ENCODE measurements around the gene TEX19. TPM values are rescaled to one million over a fixed set of nuclear protein-coding genes. Genes with fewer than 3 reads are reported as not detected.
"Not testable (repeated sequence)": the region's sequence is repeated elsewhere in the genome, so short reads cannot be mapped to it uniquely, and the experiment has no call there.

The TEX19 gene
- total RNA-seq, 1 donor from 2014 or later, result not detected

DNA sequence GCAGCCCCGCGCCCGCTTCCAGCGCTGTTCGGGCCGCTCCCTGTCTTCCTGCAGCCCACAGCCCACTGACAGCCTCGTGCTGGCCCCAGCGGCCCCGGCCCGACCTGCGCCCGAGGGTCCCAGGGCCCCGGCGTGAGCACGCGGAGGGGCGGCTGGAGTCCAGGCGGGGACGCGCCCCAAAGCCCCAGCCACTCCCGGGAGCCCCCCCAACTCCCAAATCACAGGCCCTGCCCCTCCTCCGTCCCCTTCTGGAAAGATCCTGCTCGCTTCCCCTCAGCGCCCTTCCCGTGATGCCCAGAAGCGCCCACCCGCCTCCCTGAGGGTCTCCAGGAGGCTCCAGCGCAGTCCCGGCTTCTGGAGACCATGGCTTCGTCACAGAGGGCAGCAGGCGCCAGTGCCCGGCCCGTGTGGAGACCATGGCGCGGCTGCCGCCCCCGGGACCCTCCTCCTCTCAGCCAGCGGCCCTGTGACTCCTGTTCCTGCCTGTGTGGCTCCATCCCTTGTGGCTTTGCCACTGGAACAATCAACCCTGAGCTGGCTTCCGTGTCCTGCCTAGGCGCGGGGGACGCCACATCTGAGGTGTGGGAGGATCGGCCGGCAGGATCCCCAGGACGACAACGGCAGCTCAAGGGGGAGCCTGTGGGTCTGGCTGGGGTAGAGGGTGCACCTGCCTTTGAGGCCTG lies 16.5 kb downstream of the TEX19 start:
- DNase-seq (ENCODE audit: low spot score), result no peak

DNA sequence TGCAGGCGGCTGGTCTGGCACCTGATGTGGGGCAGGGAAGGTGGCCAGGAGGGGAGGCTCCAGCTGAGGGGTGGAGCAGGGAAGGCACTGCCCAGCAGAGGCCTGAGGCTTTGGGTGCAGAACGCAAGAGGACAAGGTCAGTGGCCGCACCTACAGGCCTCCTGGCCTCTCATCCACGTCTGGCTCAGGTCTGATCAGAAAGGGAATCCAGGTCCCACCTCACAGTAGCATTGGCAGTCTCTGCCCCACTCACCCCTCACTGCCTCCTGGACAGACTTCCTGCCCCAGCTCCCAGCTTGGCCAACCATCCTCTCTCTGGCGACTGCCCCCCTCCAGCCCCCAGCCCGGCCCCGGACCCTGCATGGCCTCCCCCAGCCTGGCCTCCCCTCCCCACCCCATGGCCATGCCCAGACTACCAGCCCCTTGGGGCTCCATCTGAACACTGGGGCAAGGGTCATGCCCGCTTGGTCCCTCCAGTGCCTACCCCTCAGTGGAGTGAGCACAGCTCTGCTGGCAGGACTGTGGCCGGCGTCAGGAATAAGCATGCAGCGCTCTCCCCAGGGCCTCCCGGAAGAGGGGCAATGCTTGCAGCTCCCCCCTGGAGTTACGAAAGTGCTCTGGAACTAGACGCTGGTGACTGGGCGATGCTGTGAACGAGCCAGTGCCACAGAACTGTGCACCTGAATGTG lies 17.1 kb downstream of the TEX19 start:
- no peak for DNase-seq (ENCODE audit: low spot score)

DNA sequence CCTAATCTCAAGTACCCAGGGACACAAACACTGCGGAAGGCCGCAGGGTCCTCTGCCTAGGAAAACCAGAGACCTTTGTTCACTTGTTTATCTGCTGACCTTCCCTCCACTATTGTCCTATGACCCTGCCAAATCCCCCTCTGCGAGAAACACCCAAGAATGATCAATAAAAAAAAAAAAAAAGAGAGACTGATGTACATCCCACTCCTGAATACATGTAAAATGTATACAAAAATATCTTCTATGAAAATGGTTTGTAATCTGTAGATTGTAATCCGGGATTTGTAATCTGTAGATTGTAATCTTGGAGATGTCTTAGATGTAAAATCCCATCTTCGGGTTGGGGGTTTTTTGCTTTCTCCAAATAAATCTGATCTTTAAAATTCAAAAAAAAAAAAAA lies 18.2 kb downstream of the TEX19 start:
- not testable (repeated sequence) for DNase-seq (ENCODE audit: low spot score)

DNA sequence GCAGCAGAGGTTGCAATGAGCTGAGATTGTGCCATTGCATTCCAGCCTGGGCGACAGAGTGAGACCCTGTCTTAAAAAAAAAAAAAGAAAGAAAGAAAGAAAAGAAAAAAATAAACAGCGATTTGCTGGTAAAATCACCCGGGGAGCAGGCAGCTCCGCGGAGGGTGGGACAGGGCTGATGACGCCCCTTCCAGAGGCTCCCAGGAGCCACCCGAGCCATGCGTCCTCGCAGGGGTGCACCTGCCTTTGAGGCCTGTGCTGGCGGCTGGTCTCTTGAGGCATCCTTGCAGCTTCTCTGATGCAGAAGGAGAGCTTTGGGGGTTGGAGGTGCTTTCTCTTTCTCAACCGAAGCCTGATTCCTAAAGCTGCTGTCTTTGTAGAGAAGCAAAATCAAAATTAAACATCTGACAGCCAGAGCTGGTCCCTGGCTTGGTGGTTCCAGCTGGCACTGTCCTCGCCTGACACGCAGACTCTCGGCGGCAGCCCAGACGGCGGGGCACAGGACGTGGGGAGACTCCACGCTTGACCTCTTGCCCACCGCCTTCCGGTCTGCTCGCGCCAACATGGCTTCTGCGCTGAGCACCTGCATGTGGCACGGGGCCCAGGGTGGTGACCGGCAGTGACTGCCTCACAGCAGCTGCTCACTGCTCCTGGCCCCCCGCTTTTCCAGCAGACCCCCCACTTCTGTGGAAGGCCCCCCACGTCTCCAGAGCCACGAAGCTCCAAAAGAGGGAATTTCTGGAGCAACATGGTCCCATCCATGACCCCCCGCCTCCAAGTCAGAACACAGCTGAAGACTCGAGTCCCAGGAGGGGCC lies 19.1 kb downstream of the TEX19 start:
- no peak for DNase-seq (ENCODE audit: low spot score)

DNA sequence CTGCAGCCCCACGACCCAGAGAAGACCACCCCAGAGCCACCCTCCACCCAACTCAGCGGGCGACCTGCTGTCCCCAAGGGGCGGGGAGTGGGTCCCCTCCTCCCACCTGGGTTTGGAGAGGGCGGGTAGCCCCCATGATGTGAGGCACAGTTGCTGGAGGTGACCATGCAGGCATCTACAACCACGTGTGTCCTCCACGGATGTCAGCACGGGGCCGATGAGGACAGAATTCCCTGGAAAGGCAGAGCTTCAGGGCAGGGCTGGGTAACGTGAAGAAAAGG lies 19.6 kb downstream of the TEX19 start:
- no peak for DNase-seq (ENCODE audit: low spot score)

DNA sequence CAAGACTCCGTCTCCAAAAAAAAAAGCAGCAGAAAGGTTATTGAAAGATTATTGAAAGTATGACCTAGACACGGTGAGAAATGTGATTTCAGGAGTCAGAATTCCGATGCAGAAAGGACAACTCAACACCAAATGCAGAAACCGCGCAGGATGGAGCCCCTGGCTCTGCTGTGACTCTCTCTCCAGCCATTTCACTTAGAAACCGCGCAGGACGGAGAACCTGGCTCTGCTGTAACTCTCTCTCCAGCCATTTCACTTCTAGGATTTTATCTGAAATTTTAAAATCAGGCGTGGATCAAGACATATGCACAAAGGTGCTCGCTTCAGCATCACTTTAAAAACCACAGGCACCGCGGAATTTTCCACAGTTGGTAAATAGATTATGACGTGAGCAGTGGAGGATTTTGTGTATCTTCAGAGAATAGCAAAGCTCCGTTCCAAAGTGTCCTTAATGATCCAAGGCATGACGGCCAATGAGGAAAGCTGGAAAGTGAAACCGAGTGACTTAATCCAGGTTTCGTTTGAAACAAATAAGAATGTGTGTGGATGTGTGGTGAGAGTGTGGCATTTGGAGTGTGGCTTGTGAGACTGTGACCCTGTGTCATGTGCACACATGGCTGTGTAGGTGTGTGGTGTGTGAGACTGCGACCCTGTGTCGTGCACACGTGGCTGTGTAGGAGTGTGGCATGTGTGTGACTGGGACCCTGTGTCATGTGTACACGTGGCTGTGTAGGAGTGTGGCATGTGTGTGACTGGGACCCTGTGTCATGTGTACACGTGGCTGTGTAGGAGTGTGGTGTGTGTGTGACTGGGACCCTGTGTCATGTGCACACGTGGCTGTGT lies 22.0 kb downstream of the TEX19 start:
- DNase-seq (ENCODE audit: low spot score), result no peak

DNA sequence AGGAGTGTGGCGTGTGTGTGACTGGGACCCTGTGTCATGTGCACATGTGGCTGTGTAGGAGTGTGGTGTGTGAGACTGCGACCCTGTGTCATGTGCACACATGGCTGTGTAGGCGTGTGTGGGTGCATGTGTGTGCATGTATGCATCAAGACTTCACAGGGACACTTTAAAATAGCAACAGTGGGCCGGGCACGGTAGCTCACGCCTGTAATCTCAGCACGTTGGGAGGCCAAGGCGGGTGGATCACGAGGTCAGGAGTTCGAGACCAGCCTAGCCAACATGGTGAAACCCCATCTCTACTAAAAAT lies 22.6 kb downstream of the TEX19 start:
- not testable (repeated sequence) for DNase-seq (ENCODE audit: low spot score)

DNA sequence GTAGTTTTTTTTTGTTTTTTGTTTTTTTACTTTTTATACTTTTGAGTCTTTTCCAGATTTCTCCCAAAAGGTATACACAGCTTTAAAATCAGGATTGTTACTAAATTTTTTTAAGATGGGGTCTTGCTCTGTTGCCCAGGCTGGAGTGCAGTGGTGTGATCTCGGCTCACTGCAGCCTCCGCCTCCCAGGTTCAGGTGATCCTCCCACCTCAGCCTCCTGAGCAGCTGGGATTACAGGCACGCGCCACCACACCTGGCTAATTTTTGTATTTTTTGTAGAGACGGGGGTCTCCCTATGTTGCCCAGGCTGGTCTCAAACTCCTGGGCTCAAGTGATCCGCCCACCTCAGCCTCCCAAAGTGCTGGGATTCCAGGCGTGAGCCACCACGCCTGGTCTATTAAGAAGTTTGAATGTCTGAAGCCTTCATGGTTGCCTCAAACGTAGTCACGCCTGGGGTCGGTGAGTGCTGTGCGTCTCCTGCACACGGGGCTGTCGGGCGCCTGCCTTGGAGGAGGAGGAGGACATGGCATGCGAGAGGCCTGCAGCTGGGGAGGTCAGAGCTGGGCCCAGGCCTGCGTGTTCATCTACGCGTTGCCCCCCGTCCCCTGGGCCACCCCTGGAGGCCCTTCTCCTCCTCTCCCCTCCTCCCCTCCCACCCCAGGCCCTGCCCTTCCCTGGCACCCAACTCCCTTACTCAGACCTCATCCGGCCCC lies 23.3 kb downstream of the TEX19 start:
- not testable (repeated sequence) for DNase-seq (ENCODE audit: low spot score)

DNA sequence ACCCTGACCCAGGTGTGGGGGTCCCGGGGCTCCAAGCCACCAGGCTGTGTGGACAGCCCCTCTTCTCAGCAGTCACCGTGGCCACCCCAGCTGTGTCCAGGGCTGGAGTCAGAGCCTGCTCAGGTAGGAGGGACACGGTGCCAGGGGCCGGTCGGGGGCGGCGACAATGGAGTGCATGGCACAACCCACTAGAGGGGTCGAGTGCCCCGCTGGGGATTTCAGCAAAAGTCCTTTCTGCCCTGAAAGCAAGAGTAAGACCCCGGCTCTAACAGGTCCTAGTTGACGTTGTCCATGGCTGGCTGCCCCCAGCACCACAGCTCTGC lies 23.8 kb downstream of the TEX19 start:
- DNase-seq (ENCODE audit: low spot score), result no peak

DNA sequence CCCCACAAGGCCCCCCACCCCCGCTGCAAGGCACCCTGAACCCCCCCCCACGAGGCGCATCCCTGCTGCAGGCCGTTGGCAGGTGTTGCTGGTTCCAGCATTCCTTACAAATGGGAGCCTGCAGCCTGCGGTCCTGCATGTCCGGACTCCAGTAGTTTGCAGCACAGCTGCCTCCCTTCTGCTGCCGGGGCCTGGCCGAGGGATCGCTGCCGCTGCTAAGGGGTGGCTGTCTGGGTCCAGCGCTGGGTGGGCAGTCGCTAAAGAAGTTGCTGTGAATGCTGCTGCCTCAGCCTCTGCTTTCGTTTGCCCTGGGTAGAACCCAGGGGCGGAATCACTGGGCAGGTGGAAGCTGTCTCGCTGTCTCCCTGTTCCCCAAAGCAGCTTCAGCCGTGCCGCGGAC lies 24.4 kb downstream of the TEX19 start:
- DNase-seq (ENCODE audit: low spot score), result no peak

DNA sequence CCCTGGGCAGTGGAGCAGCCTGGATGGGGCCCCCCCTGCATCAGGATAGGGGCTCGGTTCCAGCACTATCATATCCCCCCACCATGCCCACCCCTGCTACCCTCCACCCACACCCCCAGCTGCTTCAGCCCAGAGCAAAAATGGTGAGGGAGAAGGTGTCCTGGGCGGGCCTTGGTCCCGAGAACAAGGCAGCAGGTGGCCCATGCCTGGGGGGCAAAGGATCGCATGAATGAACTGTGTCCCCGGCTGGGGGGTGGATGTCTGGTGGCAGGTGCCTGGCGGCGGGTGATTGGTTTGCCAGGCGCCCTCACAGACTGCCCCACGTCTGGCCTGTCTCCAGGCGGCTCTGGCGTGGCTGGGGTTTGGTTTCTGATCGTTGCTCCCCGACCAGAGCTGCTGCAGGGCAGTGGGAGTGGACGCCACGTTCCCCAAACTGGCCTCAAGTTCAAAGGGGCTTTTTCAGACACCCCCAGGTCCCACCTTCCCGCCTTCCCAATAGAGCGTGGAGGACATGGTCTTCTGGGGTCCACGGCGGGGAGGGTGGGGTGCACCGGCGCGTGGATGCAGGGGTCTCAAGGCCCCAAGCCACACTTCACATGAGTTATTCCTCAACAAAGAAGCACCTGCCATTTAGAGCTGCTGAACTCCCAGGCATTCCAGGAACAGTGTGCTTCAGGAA lies 25.1 kb downstream of the TEX19 start:
- no peak for DNase-seq (ENCODE audit: low spot score)

DNA sequence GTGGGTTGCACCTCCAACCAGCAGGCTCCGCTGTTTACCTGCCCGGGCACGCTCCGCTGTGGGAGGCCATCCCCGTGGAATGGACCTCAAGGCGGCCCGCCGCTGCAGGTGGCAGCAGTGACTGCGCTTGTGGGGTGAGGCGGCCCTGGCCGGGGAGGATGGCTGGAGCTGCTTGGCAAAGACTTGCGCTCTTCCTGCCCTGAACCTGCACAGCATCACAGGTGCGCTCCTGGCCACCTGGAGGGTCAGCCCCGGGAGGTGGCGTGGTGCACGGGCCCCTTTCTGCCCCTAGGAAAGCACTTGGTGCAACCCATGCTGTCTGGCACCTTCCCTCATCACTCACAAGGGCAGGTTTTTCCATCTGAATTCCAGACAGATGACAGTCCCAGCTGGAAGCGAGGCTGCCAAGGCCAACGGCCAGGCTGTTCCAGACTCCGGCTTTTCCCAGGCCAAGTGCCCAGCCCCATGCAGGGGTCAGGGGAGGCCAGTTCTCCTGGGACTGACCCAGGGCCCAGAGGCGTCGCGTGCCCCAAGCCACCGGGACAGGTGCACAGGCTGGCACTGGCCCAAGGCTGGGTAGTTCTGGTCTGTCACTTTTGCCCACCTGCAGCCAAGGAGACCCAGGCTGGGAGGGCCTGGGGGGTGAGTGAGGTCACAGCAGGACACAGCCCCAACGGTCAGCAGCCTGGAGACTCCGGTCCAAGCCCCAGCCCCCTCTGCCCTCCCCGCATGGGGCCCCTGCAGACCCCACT lies 25.9 kb downstream of the TEX19 start:
- DNase-seq (ENCODE audit: low spot score), result peak; percentile 54

DNA sequence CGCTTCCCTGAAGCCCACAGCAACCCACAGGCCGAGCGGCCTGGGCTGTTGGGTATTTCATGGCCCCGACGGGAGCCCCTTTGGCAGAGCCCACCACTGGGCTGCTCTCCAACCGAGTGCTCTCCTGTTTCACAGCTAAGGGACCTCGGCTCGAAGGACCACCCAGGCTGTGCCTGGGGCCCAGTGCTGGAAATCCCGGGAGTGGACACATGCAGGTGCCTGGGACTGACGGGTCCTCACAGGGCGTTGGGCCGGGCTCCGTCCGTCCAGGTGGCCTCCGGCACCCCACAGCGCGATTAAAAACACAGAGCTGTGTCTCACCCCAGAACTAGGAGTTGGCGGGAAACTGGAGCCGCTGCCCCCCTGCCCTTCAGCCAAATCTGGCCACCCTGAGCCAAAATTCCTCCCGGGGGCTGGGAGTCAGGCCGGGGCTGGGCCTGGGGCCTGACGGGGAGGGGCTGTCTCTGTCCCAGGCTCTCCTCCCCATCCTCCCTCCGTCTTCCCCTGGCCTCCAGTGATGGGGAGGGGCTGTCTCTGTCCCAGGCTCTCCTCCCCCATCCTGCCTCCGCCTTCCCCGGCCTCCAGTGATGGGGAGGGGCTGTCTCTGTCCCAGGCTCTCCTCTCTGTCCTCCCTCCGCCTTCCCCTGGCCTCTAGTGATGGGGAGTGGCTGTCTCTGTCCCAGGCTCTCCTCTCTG lies 26.7 kb downstream of the TEX19 start:
- no peak for DNase-seq (ENCODE audit: low spot score)

DNA sequence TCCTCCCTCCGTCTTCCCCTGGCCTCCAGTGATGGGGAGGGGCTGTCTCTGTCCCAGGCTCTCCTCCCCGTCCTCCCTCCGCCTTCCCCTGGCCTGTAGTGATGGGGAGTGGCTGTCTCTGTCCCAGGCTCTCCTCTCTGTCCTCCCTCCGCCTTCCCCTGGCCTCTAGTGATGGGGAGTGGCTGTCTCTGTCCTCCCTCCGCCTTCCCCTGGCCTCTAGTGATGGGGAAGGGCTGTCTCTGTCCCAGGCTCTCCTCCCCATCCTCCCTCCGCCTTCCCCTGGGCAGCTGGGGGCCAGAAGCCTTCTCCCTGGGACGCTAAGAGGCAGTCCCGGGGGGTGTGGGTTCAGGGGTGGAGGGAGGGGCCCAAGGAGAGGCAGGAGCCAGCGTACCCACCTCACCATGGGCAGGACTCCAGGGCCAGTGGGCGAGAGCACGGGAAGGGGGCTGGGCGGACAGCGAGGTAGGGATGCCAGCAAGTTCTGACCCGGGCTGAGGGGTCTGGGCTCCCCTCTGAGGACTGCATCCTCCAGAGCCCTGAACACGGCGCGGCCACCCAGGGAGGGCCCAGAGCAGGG lies 27.3 kb downstream of the TEX19 start:
- peak; percentile 87 for DNase-seq (ENCODE audit: low spot score)

DNA sequence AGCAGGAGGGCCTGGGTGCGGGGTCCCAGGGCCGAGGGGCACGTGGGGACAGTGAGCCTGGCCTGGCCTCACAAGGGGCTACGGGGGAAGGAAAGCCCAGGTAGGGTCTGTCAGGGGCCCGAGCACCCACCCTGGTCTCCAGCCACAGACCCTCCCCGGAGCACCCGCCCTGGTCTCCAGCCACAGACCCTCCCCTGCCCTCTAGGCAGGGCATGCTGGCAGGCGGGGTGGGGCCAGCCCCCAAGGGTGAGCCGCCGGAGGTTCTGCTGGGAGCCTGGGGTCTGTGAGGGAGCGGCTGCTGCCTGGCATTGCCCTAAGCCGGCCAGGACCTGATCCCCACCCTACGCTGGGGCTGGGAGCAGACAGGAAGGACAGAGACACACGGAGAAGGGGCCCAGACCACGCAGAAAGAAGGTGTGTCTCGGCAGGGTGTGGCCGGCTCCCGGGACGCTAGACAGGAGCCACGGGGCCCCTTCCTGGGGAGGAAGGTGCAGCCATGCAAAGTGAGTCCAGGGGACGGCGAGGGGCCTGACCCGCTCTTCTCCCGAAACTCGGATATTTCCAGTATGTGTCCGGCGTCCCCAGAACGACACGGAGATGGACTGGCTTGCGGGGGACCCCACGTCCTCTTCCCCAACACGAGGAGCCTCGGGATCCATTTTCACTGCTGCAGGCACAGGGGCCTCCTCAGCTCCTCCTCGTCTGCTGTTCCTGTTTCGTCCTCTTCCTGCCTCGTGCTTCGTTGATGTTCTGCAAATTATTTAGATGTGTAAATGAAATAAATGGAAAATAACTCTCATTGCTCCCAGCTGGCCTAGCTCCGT lies 28.0 kb downstream of the TEX19 start:
- DNase-seq (ENCODE audit: low spot score), result no peak

DNA sequence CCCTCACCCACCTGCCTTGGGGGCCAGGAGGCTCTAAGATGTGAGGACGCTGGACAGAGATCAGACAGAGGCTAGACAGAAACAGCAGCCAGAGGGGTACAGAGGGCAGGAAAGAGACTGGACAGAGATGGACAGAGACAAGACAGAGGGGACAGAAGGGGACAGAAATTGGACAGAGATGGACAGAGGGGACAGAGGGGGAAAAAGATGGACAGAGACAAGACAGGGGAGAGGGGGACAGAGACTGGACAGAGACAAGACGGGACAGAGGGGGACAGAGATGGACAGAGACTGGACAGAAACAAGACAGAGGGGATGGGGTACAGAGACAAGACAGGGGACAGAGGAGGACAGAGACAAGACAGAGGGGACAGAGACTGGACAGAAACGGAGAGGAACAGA lies 28.7 kb downstream of the TEX19 start:
- no peak for DNase-seq (ENCODE audit: low spot score)

DNA sequence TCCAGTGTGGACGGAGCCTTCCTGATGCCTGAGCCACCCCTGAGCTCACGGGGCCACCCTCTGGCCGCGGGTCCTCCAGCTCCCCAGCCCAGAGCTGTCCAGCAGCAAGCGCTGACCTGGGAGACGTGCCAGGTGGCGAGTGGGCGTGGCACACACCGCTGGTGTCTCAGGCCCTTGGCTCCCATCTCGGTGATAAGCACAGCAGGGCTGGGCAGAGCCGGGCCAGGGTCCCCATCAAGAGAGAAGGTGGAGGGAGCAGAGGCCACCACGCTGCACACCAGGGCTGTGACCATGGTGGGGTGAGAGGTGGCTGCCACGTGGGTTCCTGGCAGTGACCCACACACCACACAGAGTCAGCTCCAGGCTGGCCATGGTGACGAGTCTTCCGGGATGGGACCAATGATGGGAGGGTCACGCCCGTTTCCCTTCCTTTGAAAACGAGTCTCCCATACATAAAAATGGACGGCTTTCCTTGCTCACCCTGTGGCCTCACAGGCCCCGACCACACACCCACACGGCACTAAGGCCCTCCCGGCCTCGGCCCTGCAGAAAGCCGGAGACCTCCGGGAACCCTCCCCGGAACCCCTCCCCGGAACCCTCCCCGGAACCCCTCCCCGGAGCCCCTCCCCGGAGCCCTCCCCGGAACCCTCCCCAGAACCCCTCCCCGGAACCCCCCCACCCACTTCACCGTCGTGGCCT lies 29.3 kb downstream of the TEX19 start:
- no peak for DNase-seq (ENCODE audit: low spot score)

DNA sequence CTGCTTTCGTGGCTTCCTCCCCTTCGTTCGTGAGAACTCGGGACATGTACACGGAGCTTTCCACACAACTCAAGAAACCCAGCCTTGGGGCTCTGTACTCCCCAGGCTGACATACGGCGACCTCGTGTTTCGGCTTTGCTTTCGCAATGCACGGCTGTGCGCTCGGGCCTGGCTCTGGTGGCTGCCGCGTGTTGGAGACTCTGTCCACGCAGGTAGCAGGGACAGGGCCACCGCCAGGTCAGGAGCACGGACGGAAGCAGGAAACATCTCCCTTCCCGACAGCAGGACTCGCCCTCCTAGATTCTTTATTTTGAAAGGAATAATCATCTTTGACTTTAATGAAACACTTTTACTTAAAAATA lies 29.9 kb downstream of the TEX19 start:
- no peak for DNase-seq (ENCODE audit: low spot score)
